Colonic mucosa (tissue), 4 donors: ENCODE data around the gene ZNF480. TPM values are rescaled to one million over a fixed set of nuclear protein-coding genes. Genes with fewer than 3 reads are reported as not detected.
"Not testable (repeated sequence)": the region's sequence is repeated elsewhere in the genome, so short reads cannot be mapped to it uniquely, and the experiment has no call there.

ENCODE experiments used
- DNase-seq: peaks from one replicate; pipeline ENCODE4 v3.0.0-alpha.2; 2020
- H3K27ac ChIP-seq: fragments of 200-600 bp; one replicate; pipeline ENCODE4 v1.8.0; 2021
- H3K27me3 ChIP-seq: fragments of 200-600 bp; one replicate; pipeline ENCODE4 v1.8.0; 2021
- H3K36me3 ChIP-seq: fragments of 200-600 bp; one replicate; pipeline ENCODE4 v1.8.0; 2021
- H3K4me1 ChIP-seq: fragments of 200-600 bp; one replicate; pipeline ENCODE4 v1.8.0; 2021; ENCODE audit warnings: mild to moderate bottlenecking
- H3K4me3 ChIP-seq: fragments of 200-600 bp; one replicate; pipeline ENCODE4 v1.8.0; 2021
- H3K9ac ChIP-seq, 2 donors: one replicate each; pipeline ENCODE4 v1.7.0; 2013; ENCODE audit warnings: control low read depth in 2 of 2, low read depth in 2 of 2, low read length in 2 of 2
- H3K9me3 ChIP-seq: fragments of 200-600 bp; one replicate; pipeline ENCODE4 v1.8.0; 2021
- intact Hi-C: fragments of 100-400 bp; cut with DNase I; formaldehyde crosslinking; loops from one replicate; pipeline ENCODE4 v1.14.1; 2022
- total RNA-seq, 2 donors: library from RNA; stranded (reverse); fragmentation: NEBNext Ultra II Directional in 1 of 2; extraction: Animal tissue kit (Norgen Biotek cat#: 25700) in 1 of 2; gene quantifications; one replicate each; pipeline ENCODE4 v1.2.1, GENCODE V29; 2021
- TF ChIP-seq, protein P1 (sequence below): fragments of 200-600 bp; IDR thresholded peaks from one replicate; pipeline ENCODE4 v1.8.0; 2022; ENCODE audit warnings: antibody characterized with exemption, mild to moderate bottlenecking
- donor health status: healthy.
- donor health status: DM: no; HTN: no; CAD: no.
- donor health status: DM: no; HTN: no; CAD: no.

ZNF480 gene
- total RNA-seq: 10 to 100 TPM; 13.2 TPM

DNA sequence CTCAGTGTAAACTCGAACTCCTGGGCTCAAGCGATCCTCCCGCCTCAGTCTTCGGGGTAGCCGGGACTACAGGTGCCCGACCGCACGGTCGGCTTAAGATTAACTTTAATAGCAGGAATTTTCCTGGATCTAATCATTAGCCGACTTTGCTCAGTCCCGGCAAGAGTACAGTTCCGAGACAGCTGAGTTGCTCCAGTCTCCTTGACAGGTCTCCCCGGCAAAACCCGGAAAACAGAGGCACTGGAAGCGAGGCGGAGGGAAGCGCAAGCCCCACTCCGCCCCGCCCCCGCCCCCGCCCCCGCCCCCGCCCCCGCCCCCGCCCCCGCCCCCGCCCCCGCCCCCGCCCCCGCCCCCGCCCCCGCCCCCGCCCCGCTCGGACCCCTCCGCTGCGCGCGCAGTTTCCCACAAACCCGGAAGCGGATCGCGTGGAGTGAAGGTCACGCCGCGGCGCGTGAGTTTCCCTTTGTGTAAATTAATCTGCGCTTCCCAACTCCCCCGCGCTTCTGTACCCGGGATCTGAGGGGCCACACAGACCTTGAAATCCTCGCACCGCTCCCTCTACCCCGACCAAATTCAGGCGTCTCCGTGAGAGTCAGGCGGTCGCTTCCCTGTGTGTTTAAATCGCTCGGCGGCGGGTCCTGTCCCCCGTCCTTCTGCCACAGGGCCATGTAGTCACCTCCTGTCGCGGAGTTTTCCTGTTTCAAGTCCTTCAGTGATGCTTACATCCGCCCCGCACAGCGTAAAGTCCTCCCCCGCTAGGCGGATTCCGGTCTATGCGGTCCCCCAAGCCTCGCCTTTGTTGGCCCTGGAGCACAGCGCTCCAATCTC lies at the start of gene ZNF480:
TSS of gene ZNF480 (plus strand) at position 397 of the 828 bp plus-strand sequence. CDS start 3,244 bp downstream, outside the sequence.
- Histone ChIP-seq H3K36me3 (peaks cover 16% of the 10 kb centered on the region), H3K27ac (peak within 1 kb of the TSS; percentile 86), H3K9ac (peak within 1 kb of the TSS; percentile 81 to 82), H3K4me3 (peak within 1 kb of the TSS; percentile 90), H3K27me3 (no peaks in the 10 kb centered on the region), H3K9me3 (no peaks in the 10 kb centered on the region), H3K4me1 (no peaks in the 10 kb centered on the region)
- intact Hi-C loops: no loop called here
- DNase-seq: peak; percentile 88
- TF ChIP-seq, protein P1, sequence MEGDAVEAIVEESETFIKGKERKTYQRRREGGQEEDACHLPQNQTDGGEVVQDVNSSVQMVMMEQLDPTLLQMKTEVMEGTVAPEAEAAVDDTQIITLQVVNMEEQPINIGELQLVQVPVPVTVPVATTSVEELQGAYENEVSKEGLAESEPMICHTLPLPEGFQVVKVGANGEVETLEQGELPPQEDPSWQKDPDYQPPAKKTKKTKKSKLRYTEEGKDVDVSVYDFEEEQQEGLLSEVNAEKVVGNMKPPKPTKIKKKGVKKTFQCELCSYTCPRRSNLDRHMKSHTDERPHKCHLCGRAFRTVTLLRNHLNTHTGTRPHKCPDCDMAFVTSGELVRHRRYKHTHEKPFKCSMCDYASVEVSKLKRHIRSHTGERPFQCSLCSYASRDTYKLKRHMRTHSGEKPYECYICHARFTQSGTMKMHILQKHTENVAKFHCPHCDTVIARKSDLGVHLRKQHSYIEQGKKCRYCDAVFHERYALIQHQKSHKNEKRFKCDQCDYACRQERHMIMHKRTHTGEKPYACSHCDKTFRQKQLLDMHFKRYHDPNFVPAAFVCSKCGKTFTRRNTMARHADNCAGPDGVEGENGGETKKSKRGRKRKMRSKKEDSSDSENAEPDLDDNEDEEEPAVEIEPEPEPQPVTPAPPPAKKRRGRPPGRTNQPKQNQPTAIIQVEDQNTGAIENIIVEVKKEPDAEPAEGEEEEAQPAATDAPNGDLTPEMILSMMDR: no peak

DNA sequence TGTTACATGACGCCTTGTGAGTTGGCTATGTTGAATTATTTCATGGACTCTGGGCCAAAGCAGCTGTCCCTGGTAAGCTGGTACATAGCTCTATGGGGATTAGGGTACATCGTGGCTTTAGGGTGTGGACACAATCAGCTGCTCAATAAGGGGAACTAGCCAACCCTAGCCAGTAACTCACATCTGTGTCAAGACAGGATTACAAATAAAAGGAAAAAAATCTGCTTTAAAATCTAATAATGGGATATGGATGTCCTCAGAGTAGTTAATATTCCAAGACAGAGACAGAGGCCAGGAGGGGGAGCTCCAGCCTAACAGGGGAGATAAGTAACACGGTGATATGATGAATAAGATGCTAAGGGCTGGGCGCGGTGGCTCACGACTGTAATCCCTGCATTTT lies 48.7 kb upstream of the ZNF480 start:
- no peak overlapping the region for H3K27ac ChIP-seq
- TF ChIP-seq, protein P1: peak; percentile 27
- H3K9ac ChIP-seq: no peak overlapping the region
- no peak overlapping the region for H3K4me3 ChIP-seq
- no peaks in the 10 kb centered on the region for H3K9me3 ChIP-seq
- H3K4me1 ChIP-seq: no peaks in the 10 kb centered on the region
- peak; percentile 62 for DNase-seq
- intact Hi-C loops: loop anchor here (5.0 kb wide), 1 partner anchor 499 kb away; no protein-coding TSS in a partner anchor
- no peaks in the 10 kb centered on the region for H3K36me3 ChIP-seq
- no peaks in the 10 kb centered on the region for H3K27me3 ChIP-seq

DNA sequence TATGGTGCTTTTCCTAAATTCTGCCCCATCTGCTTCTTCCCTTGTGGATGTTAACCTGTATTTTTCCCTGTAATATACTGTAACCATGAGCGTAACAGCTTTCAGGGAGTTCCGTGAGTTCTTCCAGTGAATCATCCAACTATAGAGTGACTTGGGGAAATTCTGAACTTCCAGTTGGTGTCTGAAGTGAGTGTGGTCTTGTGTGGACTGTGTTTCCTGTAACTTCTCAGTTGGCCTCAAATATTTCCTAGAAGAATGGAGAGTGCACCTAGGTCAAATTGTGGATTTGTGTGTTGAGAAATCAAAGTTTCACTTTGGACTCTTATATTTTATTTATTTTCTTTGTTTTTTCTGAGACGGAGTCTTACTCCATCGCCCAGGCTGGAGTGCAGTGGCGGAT lies 38.5 kb upstream of the ZNF480 start:
- H3K9ac ChIP-seq: no peak overlapping the region
- no peaks in the 10 kb centered on the region for H3K9me3 ChIP-seq
- H3K4me1 ChIP-seq: no peaks in the 10 kb centered on the region
- H3K27ac ChIP-seq: no peak overlapping the region
- TF ChIP-seq, protein P1: no peak
- no peak overlapping the region for H3K4me3 ChIP-seq
- H3K27me3 ChIP-seq: no peaks in the 10 kb centered on the region
- intact Hi-C loops: no loop called here
- no peak for DNase-seq
- H3K36me3 ChIP-seq: no peaks in the 10 kb centered on the region

DNA sequence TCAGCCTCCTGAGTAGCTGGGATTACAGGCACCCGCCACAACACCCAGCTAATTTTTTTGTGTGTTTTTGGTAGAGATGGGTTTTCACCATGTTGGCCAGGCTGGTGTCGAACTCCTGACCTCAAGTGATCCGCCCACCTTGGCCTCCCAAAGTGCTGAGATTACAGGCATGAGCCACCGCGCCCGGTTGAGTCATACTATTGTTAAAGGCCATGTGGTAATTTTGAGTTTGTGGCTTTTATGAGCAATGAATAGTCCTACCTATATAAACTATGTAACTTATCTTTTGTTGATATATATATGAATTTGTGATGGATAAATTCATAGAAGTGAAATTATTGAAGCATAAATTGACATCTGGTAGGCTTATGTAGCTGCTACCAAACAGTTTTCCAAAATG lies 31.4 kb upstream of the ZNF480 start:
- H3K27me3 ChIP-seq, DNase-seq, H3K4me1 ChIP-seq, H3K27ac ChIP-seq, H3K9ac ChIP-seq, H3K9me3 ChIP-seq, intact Hi-C loops, H3K4me3 ChIP-seq, H3K36me3 ChIP-seq: not testable (repeated sequence)

DNA sequence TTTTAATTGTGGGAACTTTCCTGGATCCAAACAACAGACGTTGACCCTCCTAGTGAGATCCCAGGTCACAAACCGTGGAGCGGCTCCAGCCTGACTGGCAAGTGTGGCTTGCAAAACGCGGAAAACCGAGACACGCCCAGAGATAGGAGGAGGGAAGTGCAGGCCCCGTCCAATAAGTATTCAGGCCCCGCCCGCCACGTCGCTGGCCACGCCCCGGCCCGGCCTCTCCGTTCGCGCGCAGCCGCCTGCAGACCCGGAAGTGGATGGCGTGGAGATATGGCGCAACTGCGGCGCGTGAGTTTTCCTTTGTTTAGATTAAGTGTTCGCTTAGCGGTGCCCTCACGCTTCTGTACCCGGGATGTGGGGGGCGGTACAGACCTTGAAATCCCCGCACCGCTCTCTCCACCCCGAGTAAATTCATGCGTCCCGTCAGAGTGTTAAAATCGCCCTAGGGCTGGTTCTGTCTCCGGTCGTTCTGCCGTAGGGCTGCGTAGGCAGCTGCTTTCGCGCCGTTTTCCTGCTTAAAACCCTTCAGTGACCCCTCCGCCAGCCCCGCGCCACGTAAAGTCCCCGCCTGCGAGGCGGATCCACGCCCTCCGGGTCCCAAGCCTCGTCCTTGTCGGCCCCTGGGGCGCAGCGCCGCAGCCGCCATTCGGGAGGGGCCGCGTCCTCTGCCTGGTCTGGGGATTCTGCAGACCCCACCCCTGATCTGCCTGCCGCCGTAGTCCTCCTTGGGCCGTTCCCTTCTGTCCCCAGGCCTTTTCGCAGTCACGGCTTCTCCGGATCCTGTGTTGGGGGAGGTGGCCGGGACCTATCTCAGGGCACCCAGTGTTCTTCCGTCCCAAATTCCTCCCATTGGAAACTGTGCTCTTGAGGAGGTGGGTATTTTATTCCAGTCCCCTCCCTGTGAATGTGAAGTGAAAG lies 27.4 kb upstream of the ZNF480 start, which contains the start of gene ZNF766:
TSS of gene ZNF766 (plus strand) at position 250 of the 924 bp plus-strand sequence. CDS start at position 277, 27 bp downstream.
- peak; percentile 98 for DNase-seq
- intact Hi-C loops: no loop called here
- Histone ChIP-seq H3K4me1 (peaks cover 3% of the 10 kb centered on the region), H3K9me3 (no peaks in the 10 kb centered on the region), H3K4me3 (peak within 1 kb of the TSS; percentile 93), H3K9ac (peak within 1 kb of the TSS; percentile 97 to 99), H3K36me3 (no peaks in the 10 kb centered on the region), H3K27ac (peak within 1 kb of the TSS; percentile 93), H3K27me3 (no peaks in the 10 kb centered on the region)
- TF ChIP-seq, protein P1: no peak
